ENCODE data around the gene RB1. TPM values are rescaled to one million over a fixed set of nuclear protein-coding genes. Genes with fewer than 3 reads are reported as not detected.
"Not testable (repeated sequence)": the region's sequence is repeated elsewhere in the genome, so short reads cannot be mapped to it uniquely, and the experiment has no call there.

RB1 gene
- total RNA-seq, 1 experiment from 2014 or later, result 62.0 TPM

DNA sequence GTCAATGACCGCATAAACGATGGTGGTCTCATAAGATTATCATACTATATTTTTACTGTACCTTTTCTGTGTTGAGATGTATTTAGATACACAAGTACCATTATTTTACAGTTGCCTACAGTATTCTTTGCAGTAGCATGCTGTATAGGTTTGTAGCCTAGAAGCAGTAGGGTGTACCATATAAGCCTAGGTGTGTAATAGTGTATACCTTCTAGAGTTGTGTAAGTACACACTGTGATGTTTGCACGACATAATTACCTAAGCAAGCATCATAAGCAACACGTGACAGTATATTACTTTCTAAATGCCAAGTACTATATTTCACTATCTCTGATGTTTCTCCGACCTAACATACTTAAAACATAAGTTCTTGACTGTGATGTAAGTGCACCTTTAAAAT is 106.6 kb downstream of the RB1 start:
- no peak for DNase-seq (ENCODE audit: low read depth)

GRCh38 chr13:48411147-48411794 is 107.7 kb downstream of the RB1 start:
- DNase-seq (ENCODE audit: low read depth), result no peak

DNA sequence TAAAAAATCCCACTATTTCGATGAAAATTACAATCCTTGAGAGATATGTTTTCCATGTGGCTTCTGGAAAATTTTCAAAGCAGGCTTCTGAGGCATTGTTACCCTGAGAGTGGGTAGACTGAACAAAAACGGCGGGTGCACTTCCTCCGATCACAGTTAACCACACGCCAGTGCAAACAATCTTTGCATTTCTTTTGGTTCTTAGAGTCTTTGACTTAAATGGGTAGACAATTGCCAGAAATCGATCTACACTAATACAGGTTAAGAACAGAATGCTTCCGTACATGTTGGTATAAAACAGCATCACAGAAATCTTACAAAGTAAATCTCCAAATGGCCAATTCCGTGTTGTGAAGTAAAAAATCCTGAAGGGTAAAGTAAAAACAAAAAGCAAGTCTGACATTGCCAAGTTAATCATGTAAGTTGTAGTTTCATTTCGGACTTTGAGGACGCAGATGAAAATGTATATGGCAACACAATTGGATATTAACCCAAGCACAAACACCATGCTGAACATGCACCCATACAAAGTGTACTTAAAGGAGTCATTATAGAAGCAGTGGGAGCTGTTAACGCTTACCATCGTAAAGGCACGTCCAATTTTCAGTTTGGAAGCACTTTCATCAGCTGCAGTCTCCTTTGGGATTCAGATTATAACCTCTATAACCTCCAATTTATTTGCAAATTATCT is 108.4 kb downstream of the RB1 start:
- peak; percentile 24 for DNase-seq (ENCODE audit: low read depth)

GRCh38 chr13:48412881-48413351 is 109.4 kb downstream of the RB1 start, which contains the start of gene LPAR6:
LPAR6 (minus strand) TSS chr13:48413113; CDS start chr13:48412423, 690 bp downstream.
- DNase-seq (ENCODE audit: low read depth), result peak; percentile 72

GRCh38 chr13:48414501-48414900 is 111.0 kb downstream of the RB1 start:
- DNase-seq (ENCODE audit: low read depth), result no peak

- no peak for DNase-seq (ENCODE audit: low read depth)
Observed at GRCh38 chr13:48415516-48415915, 112.0 kb downstream of the RB1 start.

DNA sequence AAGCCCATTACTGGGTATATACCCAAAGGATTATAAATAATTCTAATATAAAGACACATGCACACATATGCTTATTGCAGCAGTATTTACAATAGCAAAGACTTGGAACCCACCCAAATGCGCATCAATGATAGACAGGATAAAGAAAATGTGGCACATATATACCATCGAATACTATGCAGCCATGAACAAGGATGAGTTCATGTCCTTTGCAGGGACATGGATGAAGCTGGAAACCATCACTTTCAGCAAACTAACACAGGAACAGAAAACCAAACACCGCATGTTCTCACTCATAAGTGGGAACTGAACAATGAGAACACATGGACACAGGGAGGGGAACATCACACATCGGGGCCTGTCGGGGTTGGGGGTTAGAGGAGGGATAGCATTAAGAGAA is 118.5 kb downstream of the RB1 start:
- not testable (repeated sequence) for DNase-seq (ENCODE audit: low read depth)

DNA sequence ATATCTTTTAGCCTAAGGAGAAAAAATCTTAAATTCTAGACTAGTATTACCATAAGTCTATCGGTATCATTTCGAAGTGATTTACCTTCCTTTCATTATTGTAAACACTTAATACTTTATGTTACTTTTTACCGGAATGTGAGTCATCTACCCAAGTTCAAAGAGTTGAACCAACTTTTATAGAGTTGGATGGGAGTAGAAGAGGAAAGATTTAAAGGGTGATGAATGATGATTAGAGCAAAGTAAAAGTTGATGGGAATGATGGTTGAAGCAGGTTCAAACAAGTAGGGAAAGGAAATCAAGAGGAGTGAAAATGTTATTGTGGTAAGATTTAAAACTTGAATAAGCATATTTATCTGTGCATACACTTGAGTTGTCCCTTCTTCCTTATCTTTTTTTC is 120.7 kb downstream of the RB1 start:
- DNase-seq (ENCODE audit: low read depth), result no peak

DNA sequence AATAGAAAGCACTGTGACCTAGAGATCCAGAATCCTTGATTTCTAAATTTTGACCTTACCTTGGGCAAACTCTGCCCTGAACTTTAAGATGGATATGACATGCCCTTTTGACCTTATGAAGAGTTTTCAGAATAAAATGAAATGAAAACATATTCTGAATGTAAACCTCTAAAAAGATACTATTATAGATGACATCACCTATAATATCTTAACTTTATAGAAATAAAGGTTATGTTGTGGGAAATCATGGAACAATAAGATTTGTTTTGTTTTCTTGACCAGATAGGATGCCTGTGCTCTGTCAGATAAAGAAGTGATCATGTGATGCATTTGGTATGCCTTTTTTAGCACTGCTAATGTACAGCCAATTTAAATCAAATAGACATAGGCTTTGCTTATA is 122.5 kb downstream of the RB1 start:
- no peak for DNase-seq (ENCODE audit: low read depth)

- DNase-seq (ENCODE audit: low read depth), result not testable (repeated sequence)
Observed at GRCh38 chr13:48426755-48427298, 123.3 kb downstream of the RB1 start.

DNA sequence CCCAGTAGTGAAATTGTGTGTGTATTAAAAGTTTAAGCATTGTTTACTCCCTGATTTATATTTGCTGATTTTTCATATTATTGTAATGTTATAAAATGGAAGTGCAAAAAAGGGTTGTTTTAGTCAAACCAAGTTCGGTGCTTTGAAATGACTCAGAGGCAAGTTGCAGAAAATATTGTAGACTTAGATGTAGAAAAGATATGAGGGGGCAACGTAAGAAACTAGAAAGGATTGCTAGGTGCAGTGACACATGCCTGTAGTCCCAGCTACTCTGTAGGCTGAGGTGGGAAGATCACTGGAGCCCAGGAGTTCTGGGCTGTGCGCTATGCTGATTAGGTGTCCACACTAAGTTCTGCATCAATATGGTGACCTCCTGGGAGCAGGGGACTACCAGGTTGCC is 125.5 kb downstream of the RB1 start:
- DNase-seq (ENCODE audit: low read depth), result no peak

- no peak for DNase-seq (ENCODE audit: low read depth)
Observed at GRCh38 chr13:48429886-48430285, 126.3 kb downstream of the RB1 start.

DNA sequence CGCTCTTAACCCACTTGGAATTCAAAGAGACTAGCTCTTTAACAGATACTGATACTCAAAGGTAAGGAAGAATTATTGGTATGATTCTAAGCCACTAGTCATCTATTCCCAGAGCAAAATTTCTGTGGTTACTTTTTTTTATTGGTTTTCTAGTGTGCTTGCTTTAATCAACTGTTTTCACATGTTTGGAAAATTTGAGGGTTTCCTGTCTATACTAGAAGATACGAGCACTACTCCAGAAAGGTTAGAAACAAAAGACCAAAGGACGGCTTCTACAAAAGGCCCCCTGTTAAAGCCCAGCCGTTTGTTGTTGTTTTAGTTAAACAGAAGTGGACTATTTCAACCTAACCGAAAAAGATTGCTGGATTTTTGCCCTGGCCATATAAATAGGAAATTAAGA is 127.9 kb downstream of the RB1 start:
- DNase-seq (ENCODE audit: low read depth), result no peak

- peak; percentile 15 for DNase-seq (ENCODE audit: low read depth)
Observed at GRCh38 chr13:48431987-48432615, 128.6 kb downstream of the RB1 start.

DNA sequence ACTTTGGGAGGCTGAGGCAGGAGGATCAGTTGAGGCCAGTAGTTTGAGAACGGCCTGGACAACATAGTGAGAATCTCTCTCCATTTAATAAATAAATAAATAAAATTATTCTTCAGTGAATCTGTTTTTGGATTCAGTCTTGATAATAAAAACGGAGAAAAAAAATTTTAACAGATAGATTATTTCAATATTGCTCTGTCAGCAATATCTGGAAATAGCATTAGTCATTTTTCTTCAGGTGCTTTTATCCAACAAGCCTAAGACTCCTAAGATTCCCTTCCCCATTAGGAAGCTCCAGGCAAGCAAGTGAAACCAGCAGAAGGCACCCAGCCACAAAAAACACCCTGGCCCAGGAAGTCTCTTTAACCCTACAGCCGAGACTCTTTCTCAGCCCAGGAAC is 130.6 kb downstream of the RB1 start:
- no peak for DNase-seq (ENCODE audit: low read depth)

- no peak for DNase-seq (ENCODE audit: low read depth)
Observed at GRCh38 chr13:48436661-48437288, 133.2 kb downstream of the RB1 start.

- DNase-seq (ENCODE audit: low read depth), result peak; percentile 71
Observed at GRCh38 chr13:48437371-48437770, 133.8 kb downstream of the RB1 start.

GRCh38 chr13:48443442-48444208 is 140.1 kb downstream of the RB1 start:
- DNase-seq (ENCODE audit: low read depth), result no peak

GRCh38 chr13:48446464-48446863 is 142.9 kb downstream of the RB1 start:
- DNase-seq (ENCODE audit: low read depth), result peak; percentile 78

DNA sequence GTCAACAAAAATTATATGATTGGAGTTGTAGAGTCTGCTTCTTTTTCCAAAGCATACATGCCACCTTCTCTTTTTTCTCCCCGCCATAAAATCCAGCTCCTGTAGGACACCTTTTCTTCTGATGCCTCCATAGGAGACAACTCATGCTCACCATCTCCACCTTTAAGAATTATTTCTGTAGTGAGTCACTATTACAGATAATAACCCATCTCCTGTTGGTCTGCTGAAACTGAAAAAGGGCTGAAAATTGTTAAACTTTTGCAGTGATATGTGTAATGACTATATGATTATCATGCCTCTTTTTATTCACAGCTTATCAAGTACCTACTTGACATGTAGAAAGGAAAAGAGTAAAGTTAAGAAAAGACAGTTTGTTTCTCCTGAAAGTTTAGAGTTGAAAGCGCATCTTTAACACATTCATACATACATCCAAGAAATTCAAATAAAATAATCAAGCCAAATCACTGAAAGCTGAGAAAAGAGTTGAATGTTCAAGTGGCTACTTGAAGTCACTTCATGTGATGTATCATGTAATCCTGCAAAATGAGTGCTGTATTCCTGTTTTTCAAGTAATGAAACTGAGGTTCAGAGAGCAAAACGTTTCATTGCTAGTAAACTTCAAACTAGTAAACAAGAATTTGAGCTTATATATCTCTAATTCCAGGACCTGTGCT is 144.9 kb downstream of the RB1 start:
- no peak for DNase-seq (ENCODE audit: low read depth)

Data from RPMI7951 (cell line).